Body of pancreas (tissue), 4 donors: ENCODE data around the gene COLEC12.

Experiments
- CTCF ChIP-seq, 7 experiments: fragments of 450-650 bp in 4 of 7; fragments of 200-600 bp in 3 of 7; sonication (generic) in 3 of 7; IDR thresholded peaks; one replicate each; pipeline ENCODE4 v1.5.1; 2016 to 2019; ENCODE audit warnings: antibody characterized with exemption in 7 of 7
- POLR2A ChIP-seq, 3 donors: fragments of 450-650 bp; IDR thresholded peaks; one replicate each; pipeline ENCODE4 v1.6.1; 2016; ENCODE audit warnings: antibody characterized with exemption in 3 of 3, mild to moderate bottlenecking in 2 of 3

DNA sequence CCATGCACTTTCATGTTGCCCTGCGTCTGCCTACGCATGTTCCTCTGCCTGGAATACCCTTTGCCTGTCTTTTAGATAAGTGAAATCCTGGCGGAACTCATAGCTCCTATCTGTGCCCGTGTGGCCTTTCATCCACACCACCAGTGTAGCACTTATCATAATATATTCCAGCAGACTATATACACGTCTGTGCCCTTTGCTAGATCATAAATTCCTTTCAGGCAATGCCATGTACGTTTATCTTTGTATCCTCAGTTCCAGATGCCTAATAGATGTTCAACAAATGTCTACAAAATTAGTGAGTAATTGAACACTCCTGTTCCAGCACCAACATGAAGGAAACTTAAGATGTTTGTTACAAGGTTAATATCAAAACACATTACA, 106.9 kb downstream of the COLEC12 start:
- TF ChIP-seq POLR2A (IDR thresholded peaks at IDR 0.05) (no peak), CTCF (IDR thresholded peaks at IDR 0.05) (no peak)
